ENCODE data around the gene TMEM119. TPM values are rescaled to one million over a fixed set of nuclear protein-coding genes. Genes with fewer than 3 reads are reported as not detected.

The TMEM119 gene
- total and polyA plus RNA-seq, 2 of the 8 experiments (the other 6 are each of a cell fraction or from before 2014, with no cell fraction given), result 0.35 to 0.61 TPM

DNA sequence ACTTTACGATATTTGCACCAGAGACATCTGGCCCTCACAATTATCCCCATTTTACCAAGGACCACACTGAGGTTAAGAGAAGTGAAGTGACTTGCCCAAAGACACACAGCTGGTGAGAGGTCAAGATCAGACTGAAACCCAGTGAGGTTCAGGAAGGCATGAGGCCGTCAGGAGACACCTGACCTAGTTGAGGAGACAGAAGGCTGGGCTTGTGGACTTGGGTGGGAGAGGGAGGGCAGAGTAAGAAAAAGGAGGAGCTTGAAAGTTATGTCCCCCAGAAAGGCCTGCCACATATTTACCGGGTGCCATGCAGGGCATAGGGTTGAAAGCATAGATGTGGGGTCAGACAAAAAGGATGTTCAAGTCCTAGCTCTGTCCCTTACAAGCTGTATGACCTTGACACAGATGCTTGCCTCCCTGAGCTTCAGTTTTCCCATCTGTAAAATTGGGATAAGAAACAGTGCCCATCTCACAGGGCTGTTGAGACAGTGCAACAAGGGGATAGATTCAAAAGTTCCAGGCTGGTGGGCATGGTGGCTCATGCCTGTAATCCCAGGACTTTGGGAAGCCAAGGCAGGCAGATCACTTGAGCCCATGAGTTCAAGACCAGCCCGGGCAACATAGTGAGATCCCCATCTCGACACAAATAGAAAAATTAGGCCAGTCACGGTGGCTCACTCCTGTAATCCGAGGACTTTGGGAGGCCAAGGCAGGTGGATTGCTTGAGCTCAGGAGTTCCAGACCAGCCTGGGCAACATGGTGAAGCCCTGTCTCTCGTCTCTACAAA, 29.4 kb upstream of the TMEM119 start (continued):
- TF ChIP-seq, protein P1, sequence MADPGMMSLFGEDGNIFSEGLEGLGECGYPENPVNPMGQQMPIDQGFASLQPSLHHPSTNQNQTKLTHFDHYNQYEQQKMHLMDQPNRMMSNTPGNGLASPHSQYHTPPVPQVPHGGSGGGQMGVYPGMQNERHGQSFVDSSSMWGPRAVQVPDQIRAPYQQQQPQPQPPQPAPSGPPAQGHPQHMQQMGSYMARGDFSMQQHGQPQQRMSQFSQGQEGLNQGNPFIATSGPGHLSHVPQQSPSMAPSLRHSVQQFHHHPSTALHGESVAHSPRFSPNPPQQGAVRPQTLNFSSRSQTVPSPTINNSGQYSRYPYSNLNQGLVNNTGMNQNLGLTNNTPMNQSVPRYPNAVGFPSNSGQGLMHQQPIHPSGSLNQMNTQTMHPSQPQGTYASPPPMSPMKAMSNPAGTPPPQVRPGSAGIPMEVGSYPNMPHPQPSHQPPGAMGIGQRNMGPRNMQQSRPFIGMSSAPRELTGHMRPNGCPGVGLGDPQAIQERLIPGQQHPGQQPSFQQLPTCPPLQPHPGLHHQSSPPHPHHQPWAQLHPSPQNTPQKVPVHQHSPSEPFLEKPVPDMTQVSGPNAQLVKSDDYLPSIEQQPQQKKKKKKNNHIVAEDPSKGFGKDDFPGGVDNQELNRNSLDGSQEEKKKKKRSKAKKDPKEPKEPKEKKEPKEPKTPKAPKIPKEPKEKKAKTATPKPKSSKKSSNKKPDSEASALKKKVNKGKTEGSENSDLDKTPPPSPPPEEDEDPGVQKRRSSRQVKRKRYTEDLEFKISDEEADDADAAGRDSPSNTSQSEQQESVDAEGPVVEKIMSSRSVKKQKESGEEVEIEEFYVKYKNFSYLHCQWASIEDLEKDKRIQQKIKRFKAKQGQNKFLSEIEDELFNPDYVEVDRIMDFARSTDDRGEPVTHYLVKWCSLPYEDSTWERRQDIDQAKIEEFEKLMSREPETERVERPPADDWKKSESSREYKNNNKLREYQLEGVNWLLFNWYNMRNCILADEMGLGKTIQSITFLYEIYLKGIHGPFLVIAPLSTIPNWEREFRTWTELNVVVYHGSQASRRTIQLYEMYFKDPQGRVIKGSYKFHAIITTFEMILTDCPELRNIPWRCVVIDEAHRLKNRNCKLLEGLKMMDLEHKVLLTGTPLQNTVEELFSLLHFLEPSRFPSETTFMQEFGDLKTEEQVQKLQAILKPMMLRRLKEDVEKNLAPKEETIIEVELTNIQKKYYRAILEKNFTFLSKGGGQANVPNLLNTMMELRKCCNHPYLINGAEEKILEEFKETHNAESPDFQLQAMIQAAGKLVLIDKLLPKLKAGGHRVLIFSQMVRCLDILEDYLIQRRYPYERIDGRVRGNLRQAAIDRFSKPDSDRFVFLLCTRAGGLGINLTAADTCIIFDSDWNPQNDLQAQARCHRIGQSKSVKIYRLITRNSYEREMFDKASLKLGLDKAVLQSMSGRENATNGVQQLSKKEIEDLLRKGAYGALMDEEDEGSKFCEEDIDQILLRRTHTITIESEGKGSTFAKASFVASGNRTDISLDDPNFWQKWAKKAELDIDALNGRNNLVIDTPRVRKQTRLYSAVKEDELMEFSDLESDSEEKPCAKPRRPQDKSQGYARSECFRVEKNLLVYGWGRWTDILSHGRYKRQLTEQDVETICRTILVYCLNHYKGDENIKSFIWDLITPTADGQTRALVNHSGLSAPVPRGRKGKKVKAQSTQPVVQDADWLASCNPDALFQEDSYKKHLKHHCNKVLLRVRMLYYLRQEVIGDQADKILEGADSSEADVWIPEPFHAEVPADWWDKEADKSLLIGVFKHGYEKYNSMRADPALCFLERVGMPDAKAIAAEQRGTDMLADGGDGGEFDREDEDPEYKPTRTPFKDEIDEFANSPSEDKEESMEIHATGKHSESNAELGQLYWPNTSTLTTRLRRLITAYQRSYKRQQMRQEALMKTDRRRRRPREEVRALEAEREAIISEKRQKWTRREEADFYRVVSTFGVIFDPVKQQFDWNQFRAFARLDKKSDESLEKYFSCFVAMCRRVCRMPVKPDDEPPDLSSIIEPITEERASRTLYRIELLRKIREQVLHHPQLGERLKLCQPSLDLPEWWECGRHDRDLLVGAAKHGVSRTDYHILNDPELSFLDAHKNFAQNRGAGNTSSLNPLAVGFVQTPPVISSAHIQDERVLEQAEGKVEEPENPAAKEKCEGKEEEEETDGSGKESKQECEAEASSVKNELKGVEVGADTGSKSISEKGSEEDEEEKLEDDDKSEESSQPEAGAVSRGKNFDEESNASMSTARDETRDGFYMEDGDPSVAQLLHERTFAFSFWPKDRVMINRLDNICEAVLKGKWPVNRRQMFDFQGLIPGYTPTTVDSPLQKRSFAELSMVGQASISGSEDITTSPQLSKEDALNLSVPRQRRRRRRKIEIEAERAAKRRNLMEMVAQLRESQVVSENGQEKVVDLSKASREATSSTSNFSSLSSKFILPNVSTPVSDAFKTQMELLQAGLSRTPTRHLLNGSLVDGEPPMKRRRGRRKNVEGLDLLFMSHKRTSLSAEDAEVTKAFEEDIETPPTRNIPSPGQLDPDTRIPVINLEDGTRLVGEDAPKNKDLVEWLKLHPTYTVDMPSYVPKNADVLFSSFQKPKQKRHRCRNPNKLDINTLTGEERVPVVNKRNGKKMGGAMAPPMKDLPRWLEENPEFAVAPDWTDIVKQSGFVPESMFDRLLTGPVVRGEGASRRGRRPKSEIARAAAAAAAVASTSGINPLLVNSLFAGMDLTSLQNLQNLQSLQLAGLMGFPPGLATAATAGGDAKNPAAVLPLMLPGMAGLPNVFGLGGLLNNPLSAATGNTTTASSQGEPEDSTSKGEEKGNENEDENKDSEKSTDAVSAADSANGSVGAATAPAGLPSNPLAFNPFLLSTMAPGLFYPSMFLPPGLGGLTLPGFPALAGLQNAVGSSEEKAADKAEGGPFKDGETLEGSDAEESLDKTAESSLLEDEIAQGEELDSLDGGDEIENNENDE (IDR thresholded peaks at IDR 0.05; ENCODE audit: insufficient replicate concordance, low read length), result no peak
- TF ChIP-seq, protein P2, sequence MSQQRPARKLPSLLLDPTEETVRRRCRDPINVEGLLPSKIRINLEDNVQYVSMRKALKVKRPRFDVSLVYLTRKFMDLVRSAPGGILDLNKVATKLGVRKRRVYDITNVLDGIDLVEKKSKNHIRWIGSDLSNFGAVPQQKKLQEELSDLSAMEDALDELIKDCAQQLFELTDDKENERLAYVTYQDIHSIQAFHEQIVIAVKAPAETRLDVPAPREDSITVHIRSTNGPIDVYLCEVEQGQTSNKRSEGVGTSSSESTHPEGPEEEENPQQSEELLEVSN (IDR thresholded peaks at IDR 0.05), result no peak
